Chondrocyte (in vitro differentiated cells): ENCODE measurements around the gene DENND5A. TPM values are rescaled to one million over a fixed set of nuclear protein-coding genes. Genes with fewer than 3 reads are reported as not detected.

Experiments
- DNase-seq: peaks from one replicate; pipeline ENCODE4 v3.0.0; 2021; ENCODE audit warnings: mixed read lengths, low spot score
- H3K27ac Mint-ChIP-seq: one replicate; pipeline ENCODE4 v1.8.0; 2021; ENCODE audit warnings: mild to moderate bottlenecking, moderate library complexity, mixed read lengths; ENCODE audit not compliant: unreplicated experiment
- H3K27me3 Mint-ChIP-seq: 2 replicates; pipeline ENCODE4 v1.8.0; 2021; ENCODE audit warnings: low read depth, mixed read lengths
- H3K36me3 Mint-ChIP-seq: 2 replicates; pipeline ENCODE4 v1.8.0; 2021; ENCODE audit warnings: low read depth, mixed read lengths
- H3K4me1 Mint-ChIP-seq: 2 replicates; pipeline ENCODE4 v1.8.0; 2021; ENCODE audit warnings: low read depth, mild to moderate bottlenecking, mixed read lengths
- H3K4me3 Mint-ChIP-seq: one replicate; pipeline ENCODE4 v1.8.0; 2021; ENCODE audit warnings: mild to moderate bottlenecking, moderate library complexity, mixed read lengths; ENCODE audit not compliant: unreplicated experiment
- H3K9me3 Mint-ChIP-seq: 2 replicates; pipeline ENCODE4 v1.8.0; 2021; ENCODE audit warnings: low read depth, mixed read lengths
- CTCF ChIP-seq: fragments of 200-600 bp; sonication (generic); IDR thresholded peaks from 2 replicates; pipeline ENCODE4 v1.5.0; 2021; ENCODE audit warnings: antibody characterized with exemption, mild to moderate bottlenecking, moderate library complexity
- total RNA-seq: library from RNA; stranded (reverse); gene quantifications from 3 replicates; pipeline ENCODE4 v1.2.1, GENCODE V29; 2021

Gene DENND5A
- total RNA-seq, 1 donor from 2014 or later = 111 TPM

- Mint-ChIP-seq H3K36me3 (peaks cover 33% of the 10 kb centered on the region), H3K27me3 (no peaks in the 10 kb centered on the region), H3K4me1 (peaks cover 29% of the 10 kb centered on the region), H3K27ac (peak overlapping the region; percentile 15), H3K4me3 (no peak overlapping the region), H3K9me3 (no peaks in the 10 kb centered on the region)
- DNase-seq = no peak
- TF ChIP-seq CTCF = peak; percentile 91
Measured at GRCh38 chr11:9137293-9138132, 127.6 kb downstream of the DENND5A start.

- Mint-ChIP-seq H3K36me3 (peaks cover 30% of the 10 kb centered on the region), H3K27me3 (no peaks in the 10 kb centered on the region), H3K27ac (no peak overlapping the region), H3K9me3 (no peaks in the 10 kb centered on the region), H3K4me1 (peaks cover 29% of the 10 kb centered on the region), H3K4me3 (no peak overlapping the region)
- TF ChIP-seq CTCF = no peak
- no peak for DNase-seq
Measured at GRCh38 chr11:9136741-9137140, 128.4 kb downstream of the DENND5A start.

GRCh38 chr11:9133956-9134355, 131.2 kb downstream of the DENND5A start:
- TF ChIP-seq CTCF = no peak
- DNase-seq = no peak
- Mint-ChIP-seq H3K36me3 (peaks cover 21% of the 10 kb centered on the region), H3K9me3 (no peaks in the 10 kb centered on the region), H3K4me1 (peaks cover 12% of the 10 kb centered on the region), H3K27ac (no peak overlapping the region), H3K27me3 (no peaks in the 10 kb centered on the region), H3K4me3 (no peak overlapping the region)

- H3K27me3 Mint-ChIP-seq = no peaks in the 10 kb centered on the region
- H3K27ac Mint-ChIP-seq = no peak overlapping the region
- peaks cover 3% of the 10 kb centered on the region for H3K9me3 Mint-ChIP-seq
- no peak for TF ChIP-seq CTCF
- H3K36me3 Mint-ChIP-seq = peaks cover 21% of the 10 kb centered on the region
- no peaks in the 10 kb centered on the region for H3K4me1 Mint-ChIP-seq
- H3K4me3 Mint-ChIP-seq = no peak overlapping the region
- DNase-seq = no peak
Measured at GRCh38 chr11:9132203-9132878, 132.8 kb downstream of the DENND5A start.

GRCh38 chr11:9130297-9130696, 134.9 kb downstream of the DENND5A start:
- peaks cover 3% of the 10 kb centered on the region for H3K9me3 Mint-ChIP-seq
- DNase-seq = no peak
- peaks cover 13% of the 10 kb centered on the region for H3K36me3 Mint-ChIP-seq
- no peak for TF ChIP-seq CTCF
- no peak overlapping the region for H3K27ac Mint-ChIP-seq
- H3K27me3 Mint-ChIP-seq = no peaks in the 10 kb centered on the region
- no peak overlapping the region for H3K4me3 Mint-ChIP-seq
- H3K4me1 Mint-ChIP-seq = no peaks in the 10 kb centered on the region
